CD4-positive, alpha-beta T cell treated with Interleukin-21 for 1 hour (primary cell): Measurements from ENCODE around the gene COL4A2.

Experiments used
- DNase-seq: peaks from one replicate; pipeline ENCODE4 v3.0.0-alpha.2; 2020

The COL4A2 gene

DNA sequence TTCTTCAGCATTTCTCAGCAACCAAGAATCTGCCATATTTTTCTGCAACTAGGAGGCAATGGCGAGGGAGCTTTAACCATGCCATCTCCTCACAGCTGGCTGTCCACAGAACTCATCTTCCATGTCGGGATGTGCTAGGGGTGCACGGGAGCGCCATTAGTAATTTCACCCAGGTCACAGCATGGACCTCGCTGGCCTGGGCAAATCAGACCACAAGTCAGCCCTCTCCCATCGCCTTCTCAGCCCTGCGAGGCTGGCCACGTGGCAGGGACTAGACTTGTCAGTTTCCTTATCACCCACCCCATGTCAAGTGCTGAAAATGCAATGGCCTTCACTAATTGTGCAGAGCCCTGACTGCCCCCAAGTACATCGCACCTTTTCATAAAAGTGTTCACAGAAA lies 15.8 kb upstream of the COL4A2 start:
- no peak for DNase-seq

DNA sequence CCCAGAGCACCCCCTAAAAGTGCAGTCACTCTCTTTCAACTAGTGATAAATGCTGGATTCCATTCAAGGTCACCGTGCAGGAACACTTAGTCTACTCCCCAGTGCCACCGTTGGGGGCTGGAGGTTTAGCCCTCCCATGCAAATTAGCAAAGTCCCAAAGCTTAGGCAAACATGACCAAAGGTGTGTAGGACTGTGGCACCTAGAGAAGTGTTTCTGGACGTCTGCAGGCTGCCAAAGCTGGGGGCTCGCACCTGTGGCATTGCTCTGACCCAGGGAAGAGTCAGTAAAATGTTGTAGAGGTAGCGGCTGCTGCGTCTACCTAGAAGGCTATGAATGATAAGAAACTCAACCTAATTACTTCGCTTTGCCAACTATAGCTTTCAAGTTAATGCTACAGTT lies 14.0 kb upstream of the COL4A2 start:
- DNase-seq: no peak

DNA sequence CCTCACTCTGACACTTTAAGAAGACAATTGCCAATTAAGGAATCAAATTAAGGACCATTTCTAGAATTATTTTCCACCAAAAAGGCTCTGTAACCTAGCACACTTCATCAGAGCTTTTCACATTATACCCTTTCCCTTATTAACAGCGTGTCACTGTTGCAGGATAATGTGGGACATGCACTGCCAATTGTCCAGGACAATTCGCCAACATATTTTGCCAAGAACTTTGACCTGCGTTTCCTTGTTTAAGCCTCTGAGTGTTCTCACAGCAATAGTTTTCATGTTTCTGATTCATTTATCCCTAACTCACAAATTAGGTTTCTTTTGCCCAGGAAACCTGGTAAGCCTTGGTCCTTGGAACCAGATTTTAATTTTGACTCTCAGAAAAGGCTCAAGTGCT lies 13.4 kb upstream of the COL4A2 start:
- DNase-seq: no peak

DNA sequence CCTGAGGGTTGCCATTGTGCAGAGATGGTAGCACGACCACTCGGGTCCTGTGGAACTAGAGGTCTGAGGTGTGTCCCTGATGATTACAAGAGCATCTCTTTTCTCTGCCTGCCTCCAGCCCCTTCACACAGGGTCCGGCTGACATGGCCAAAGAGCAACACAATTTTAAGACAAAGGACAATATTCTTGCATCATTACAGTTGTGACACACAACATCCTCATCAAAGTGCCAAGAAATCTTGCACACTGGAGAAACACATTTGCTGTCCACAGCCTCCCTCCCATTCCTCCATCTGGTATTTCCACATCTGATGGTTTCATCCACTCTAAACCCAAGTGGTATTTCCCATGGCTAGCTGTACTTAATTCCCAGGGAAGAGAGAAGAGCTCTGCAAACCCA lies 12.9 kb upstream of the COL4A2 start:
- DNase-seq: no peak

DNA sequence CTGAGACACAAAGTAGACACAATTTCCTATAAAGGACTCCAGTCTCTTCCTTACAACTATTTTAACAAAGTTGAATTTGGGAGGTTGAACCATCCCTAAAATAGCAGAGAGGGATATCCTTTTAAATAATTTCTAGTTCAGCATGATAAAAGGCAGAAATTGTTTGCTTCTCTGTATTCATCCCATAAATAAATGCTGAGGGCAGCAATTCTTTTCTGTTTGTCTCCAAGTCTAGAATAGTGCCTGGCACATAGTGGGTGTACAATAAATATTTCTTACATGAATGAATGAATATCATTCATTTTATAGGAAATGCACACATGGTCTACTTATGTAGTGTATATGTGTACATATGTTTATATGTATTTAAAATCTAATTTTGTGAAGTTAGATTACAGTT lies 12.5 kb upstream of the COL4A2 start:
- no peak for DNase-seq

DNA sequence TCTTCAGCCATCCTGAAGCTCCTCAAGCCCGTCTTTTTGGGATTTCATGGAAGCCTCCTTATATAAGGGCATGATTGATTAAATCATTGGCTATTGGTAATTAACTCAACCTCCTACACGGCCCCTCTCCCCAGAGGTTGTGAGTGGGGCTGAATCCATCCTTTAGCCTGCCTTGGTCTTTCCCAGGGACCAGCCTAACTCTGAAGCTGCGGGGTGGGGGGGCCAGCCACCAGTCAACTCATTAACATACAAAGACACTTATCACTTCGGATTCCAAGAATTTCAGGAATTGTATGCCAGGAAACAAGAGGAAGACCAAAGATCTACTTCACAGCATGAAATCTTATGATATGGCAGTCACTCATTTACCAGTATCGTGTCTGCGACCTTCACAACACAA lies 10.1 kb upstream of the COL4A2 start:
- DNase-seq: no peak

DNA sequence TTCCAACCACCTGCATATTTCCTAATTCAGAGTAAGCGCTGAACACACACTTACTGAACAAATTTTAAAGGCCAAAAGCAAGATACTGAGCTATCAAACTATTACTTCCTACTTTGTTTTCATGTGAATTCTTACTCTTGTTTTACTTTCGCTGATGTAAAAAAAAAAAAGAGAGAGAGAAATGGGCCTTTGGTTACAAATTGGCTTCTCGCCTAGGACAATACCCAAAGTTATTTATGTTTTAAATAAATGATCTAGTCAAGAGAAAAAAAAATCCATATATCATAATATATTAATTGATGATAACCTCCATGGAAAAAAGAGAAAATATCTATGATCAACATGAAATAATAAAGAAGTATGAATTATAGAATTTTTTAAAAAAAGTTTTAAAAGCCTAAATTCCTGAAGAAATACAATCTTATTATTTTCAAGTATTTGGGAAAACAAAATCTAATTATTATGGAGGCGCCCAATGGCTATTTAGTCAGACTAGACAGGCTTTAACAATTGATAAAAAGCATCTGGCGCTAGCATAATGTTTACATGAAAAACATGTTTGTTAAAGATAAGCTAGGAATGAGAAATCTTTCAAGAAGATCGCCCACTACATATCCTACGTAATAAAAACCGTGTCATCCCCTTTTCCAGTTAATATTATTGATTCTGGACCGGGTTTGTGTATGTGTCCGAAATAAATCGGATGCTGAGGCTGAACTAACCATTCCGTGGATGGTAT lies 9.1 kb upstream of the COL4A2 start:
- DNase-seq: no peak

DNA sequence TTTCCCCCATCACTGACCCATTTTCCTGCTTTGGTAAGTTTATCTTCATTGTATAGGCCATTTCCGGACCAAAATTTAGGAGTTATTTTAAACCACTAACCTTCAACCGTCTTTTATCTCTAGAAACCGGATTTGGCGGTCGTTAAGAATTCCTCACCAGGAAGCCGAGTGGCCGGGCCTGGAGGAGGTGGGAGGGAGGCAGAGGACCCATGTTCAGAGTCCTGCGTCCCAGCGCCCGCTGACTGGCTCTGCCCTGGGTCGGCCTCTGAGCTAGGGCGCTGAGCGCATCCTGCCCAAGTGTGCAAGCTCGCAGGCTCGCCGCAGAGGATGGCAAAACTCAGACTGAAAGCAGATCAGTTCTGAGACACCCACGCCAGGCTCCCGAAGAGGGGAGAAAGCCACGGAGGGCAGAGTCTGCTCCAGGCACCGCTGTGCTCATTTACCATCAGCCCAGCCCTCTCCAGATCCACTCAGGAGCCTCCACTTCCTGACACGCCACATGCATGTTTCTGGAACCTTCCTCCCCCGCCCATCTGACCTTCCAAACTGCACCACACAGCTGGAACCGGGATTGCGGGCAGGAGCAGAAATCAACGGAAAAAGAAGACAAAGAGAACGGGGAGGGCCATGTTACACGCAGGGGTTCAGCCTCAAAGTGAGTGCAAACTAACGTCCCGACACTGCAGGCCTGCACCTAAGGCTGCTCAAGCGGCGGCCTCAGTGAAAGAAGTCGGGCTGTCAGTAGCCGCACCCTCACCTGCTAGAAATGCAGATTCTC lies 8.4 kb upstream of the COL4A2 start:
- no peak for DNase-seq

DNA sequence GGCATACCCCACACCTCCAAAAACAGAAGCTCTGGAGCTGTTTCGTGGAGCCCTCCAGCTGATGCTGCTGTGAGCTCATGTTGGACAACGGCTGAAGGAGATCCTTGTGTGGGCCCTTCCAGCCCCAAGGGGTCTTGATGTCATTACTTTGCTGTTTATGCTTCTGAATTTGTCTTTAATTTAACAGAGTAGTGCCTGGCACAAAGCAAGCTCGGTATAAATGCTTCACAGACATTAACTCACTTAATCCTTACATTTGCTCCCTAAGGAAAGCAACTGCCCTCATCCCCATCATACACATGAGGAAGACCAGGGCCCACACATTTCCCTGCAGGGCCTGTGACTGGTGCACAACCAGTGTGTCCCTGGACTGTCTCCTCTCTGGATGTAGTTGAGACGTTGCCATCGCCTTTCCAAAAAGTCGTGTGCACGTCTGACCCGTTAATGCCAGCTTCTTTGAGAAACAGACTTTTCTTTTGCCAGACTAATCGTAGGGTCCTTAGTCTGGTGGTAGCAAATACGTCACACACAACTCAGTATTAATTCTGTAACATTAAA lies 7.7 kb upstream of the COL4A2 start:
- no peak for DNase-seq

DNA sequence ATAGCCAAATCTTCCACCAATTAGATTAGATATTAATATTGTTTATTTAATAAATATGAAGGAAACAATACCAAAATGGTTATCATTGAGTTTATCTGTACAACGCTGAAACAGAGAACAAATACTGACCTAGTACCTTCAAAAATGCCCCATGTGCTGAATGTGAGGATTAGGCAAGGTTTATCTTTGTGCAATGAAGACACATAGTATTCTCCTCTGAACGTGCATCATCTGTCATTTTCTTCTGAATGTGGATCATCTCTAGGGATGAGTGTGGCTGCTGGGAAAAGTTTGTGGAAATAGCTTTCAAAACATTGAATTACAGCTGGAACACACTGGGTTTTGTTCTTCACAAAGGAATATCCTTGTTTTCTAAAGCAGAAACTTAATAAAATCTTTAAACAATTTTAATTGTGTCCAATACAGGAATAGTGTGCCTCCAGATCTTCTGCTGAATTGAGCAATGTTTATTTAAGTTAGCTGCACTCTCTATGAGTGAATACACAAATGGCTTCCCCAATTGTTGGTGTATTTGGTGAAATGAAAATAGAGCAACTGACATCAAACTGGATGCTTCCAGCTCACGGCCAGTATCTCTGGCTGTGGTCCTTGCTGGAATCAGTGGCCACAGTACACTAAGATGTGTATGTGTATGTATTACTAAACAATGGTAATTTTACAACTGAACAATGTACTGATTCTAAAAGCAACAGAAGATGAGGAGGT lies 6.8 kb upstream of the COL4A2 start:
- DNase-seq: no peak

DNA sequence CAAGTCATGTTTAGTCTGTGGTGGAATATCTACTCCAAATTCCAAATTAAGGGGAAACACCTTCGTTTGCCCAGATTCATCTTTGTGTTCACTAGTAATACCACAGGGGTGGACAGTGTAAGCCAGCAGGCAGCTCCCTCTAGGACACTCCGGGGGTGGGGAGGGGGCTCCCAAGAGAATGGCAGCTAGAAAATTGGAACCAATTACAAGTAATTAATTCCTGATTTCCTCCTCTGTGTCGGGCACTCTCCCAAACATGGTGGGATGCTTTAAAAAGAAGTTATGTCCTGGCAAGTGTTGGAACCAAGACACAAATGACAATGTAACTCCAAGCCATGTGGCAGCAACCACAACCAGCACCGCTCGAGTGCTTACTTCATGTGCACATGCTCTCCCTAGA lies 6.0 kb upstream of the COL4A2 start:
- DNase-seq: no peak

DNA sequence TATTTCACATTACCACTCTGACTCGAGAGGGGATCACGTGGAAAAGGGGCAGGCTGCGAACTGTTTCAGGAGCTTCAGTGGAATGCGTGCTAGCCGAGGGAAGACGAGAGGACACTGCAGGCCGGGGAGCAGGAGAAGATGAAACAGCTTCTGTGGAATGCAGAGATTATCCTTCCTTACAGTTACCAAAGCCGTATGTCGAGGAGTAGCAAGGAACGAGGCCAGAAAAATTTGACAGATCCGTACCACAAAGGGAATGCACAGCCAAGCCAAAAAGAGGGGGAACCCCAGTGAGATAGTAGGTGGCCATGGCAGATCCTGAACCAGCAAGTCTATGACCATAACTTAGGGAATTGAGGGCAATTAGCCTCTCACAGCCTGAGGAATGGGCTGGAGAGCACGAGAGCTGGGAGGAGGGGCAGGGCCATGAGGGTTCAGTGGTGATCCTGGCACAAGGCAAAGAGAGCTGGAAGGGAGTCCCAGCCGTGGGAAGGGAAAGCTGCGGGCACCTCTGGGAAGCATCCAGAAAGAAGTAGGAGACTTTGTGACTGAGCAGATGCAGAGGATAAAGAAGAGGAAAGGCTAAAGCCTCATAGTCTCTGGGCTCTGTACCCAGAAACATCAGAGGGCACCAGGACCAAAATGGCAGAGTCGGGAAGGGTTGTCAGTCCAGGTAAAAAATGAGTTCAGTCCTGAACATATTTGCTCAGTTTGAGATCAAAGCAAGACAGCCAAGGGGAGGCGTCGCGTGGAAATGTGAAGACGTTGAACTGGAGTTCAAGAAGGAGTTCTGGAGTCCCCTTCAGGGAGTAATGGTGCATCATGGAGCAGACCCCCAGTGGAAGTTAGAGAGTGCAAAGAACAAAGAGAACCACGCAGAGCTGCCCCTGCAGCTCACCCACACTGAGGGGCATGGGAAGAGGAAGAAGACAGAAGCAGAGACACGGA lies 5.2 kb upstream of the COL4A2 start:
- DNase-seq: no peak

DNA sequence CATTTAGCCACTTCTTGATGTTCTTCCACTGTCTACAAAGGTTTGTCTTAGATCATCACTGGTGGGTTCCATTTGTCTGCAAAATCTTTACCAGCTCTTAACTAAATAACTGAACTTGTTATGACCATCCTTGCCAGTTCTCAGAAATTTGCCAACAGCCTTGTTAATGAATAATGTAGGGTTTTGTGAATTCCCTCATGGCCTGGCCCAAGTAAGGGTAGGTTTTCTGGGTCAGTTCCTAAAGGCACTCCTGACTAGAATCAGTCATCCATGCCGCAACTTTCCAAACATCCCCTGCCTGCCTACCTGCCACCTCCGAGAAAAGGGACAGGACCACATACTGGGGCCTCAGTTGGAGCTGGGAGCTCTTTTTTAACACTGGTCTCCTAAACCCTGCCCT lies 4.1 kb upstream of the COL4A2 start:
- no peak for DNase-seq

DNA sequence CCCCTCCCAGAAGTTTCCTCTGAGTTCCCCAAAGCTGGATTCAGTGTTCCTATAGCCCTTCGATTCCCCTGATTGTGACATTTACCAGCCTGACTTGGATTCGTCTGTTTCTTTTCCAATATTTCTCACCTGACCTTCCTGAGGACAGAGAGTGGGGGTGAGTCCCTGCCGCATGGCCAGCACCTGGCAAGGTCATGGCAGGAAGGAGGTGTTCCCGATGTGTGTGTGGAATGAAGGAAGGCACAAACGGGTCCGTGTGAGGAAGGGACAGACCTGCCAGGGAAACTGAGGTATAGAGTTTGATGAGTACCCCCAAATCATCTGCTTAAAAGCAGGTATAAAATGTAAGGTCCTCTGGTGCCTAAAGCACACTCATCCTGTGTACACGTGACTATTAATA lies 3.4 kb upstream of the COL4A2 start:
- no peak for DNase-seq

DNA sequence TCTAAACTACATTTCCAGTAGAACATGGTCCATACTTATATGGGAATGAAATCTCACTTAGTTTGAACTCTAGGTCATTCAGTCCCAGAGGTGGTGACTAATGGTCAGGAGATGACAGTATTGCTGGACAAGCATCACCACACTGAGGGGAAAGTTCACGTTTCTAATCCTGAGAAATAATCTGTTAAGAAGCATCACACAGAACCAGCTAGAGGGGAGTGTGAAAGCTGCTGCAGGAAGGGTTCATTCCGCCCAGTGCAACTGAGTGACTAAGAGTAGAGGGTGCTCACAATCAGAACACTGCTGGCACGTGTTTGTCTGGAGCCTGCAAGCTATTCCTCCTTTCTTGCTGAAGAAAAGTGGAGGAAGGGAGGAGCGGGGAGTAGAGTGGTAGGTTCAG lies 2.8 kb upstream of the COL4A2 start:
- DNase-seq: no peak

DNA sequence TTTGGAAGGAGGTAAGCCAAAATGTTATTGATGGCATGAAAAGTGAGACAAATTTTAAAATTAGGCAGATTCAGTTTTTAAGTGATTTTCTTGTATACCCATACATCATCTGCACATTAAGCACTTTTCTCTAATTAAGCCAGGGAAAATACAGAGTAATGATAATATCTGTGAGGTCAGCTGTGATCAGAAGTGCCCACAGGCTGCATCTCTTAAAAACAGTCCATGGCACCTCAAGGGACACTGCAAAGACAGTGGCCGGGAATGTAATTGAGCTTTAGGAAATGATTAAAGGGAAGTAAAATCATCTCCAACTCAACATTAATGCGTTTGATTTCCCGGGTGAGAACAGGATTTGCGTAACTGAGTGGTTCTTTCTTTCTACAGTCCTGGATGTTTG lies 2.1 kb upstream of the COL4A2 start:
- DNase-seq: no peak

DNA sequence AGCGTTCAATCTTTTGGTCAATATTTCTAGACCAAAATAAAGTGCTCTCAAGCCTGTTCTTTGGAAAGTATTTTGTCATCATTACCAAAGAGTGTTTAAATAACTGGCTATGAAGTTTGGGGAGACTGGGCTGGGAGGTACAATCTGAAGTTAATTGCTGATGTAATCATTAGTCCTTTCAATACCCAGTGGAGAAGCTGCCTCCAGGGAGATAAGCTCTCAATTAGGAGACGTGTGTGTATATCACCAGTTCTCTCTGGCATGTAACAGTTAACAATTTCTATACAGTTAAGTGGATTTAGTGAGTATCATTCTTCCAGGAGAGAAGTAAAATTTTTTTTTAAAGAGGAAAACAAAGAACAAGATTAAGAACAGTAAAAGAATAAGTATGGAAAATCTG lies 1.5 kb upstream of the COL4A2 start:
- no peak for DNase-seq

DNA sequence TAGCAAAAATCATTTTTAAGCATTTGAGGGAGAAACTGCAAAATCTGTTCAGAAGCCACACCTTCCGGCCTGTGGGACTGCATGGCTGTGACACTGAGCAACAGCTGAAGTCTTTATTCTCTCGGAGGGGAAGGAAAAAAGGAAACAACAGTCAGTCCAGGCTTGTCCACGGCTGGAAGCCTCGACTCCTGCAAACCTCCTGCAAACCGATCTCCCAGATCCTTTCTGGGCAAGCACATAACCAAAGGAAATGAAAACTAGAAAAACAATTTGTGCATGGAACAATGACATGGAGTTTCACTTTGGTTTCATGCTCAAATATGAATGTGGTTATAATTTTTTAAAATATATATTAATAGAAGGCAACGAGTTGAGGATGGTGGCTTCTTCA lies 1.1 kb upstream of the COL4A2 start:
- no peak for DNase-seq

DNA sequence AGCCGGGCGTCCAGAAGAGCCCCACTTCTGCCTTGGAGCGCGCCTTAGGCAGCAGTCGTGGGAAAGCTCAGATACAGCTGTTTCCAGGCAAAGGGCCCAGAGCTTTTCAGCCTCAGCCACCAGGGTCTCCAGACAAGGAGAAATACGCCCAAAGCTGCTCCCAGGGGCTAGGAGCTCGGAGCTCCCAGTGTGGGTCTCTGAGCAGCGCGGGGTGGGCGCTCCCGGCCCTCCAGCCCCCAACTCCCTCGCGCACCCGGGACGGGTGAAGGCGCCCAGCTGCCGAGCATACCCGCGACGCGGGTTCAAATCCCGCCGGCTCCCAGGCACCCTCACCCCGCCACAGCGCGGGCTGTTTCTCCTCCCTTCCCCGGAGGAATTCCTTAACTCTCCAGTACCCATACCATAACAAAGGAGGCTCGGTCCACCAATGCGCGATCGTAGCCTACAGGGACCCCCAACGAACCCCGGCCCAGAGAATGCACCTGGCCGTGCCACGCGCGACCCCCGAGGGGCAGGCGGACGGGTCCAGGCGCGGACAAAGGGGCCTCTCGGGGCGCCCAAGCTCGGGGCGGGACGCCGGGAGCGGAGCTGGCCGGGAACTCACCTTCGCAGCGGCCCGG lies 634 bp upstream of the COL4A2 start:
- no peak for DNase-seq

DNA sequence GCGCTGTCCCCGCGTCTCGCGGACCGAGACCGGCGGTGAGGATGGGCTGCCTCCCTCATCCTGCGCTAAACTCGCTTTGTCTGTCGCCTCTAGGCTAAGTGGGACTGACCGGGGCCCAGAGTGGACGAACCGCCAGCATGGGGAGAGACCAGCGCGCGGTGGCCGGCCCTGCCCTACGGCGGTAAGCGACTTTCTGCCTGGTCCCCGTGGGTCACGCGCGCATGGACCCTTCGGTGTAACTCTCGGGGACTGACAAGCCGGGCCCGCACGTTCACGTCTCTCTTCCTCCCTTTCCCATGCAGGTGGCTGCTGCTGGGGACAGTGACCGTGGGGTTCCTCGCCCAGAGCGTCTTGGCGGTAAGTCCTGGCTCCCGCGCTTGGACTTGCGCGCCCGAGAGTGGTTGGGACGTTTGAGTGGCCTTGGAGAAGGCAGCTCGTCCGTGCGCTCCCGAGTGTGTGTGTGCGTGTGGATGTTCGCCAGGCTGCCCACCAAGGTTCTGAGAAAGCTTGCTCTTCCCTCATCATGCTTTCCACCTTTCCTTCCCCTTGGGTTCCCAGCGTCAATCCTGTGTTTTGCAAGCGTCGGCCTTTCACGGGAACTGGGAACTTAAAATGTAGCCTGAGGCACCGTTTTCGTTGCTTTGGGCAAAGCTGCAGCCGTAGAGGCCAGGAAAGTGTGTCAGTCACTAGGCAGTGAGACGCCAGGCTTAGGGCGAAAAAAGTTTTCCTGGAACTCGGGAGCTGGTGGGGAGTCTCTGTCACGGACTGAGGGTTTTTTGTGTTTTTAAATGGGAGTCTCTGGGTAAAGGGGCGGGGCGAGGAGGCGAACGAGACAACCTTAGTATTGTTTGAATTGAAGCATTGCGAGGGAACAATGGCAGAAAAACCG lies 927 bp downstream of the COL4A2 start:
- DNase-seq: no peak
